Ovary (tissue), 9 donors: ENCODE data around the gene ALDH1B1. TPM values are rescaled to one million over a fixed set of nuclear protein-coding genes. Genes with fewer than 3 reads are reported as not detected.

Experiments
- DNase-seq, 5 donors: peaks; one replicate each; pipeline ENCODE4 v3.0.0-alpha.2; 2019 to 2020
- H3K27ac ChIP-seq, 2 donors: fragments of 200-600 bp; one replicate each; pipeline versions ENCODE4 v1.5.1 to v1.8.0; 2019 to 2022
- H3K27me3 ChIP-seq: fragments of 200-600 bp; one replicate; pipeline ENCODE4 v1.8.0; 2022
- H3K36me3 ChIP-seq: fragments of 200-600 bp; sonication (generic); one replicate; pipeline ENCODE4 v1.5.1; 2019
- H3K4me1 ChIP-seq: one replicate; pipeline ENCODE4 v1.8.1; 2013; ENCODE audit warnings: mild to moderate bottlenecking, moderate library complexity; ENCODE audit not compliant: insufficient read depth
- H3K4me3 ChIP-seq: fragments of 200-600 bp; sonication (generic); one replicate; pipeline ENCODE4 v1.5.1; 2017
- H3K9me3 ChIP-seq, 2 donors: fragments of 200-600 bp in 1 of 2; sonication (generic) in 1 of 2; one replicate each; pipeline versions ENCODE4 v1.5.1 to v1.8.1; 2013 to 2019; ENCODE audit warnings: mild to moderate bottlenecking in 1 of 2, moderate library complexity in 1 of 2
- EP300 ChIP-seq: sonication (generic); formaldehyde crosslinking; IDR thresholded peaks from one replicate; pipeline ENCODE4 v1.6.1; 2017; ENCODE audit warnings: antibody characterized with exemption
- POLR2A ChIP-seq: fragments of 450-650 bp; IDR thresholded peaks from one replicate; pipeline ENCODE4 v1.6.1; 2017; ENCODE audit warnings: antibody characterized with exemption, mild to moderate bottlenecking, moderate library complexity
- WGBS, 3 donors: extraction: QIAGEN DNeasy Blood & Tissue Kit in 1 of 3; methylation state at CpG; one replicate each; pipeline versions ENCODE4 v1.1.5 to v1.1.7; 2013 to 2017; 5-methylcytosine and 5-hydroxymethylcytosine counted together
- intact Hi-C, 4 donors: fragments of 100-400 bp; cut with DNase I; formaldehyde crosslinking; loops; one replicate each; pipeline versions ENCODE4 v1.11.0 to v1.15.1; 2022 to 2023
- polyA plus RNA-seq, 2 donors: library from polyadenylated mRNA; stranded (reverse); fragments of 200-250 nt in 1 of 2; fragments of 350-450 nt in 1 of 2; fragmentation: Illumina TruSeq in 1 of 2; extraction: RNeasy Lipid Tissue Mini Kit (QIAGEN cat#74804) in 1 of 2; gene quantifications; one replicate each; pipeline ENCODE4 v1.2.3, GENCODE V29; 2013 to 2014
- total RNA-seq, 7 donors: library from RNA; depleted of rRNA in 2 of 7; stranded (reverse); fragments of >200 nt in 2 of 7; fragmentation: NEBNext Ultra II Directional in 3 of 7; extraction: Animal tissue kit (Norgen Biotek cat#: 25700) in 3 of 7; gene quantifications; one replicate each; pipeline versions ENCODE4 v1.1.0 to v1.2.4, GENCODE V29; 2016 to 2023
- TF ChIP-seq, protein P1 (sequence below), 3 donors: fragments of 450-650 bp in 2 of 3; fragments of 200-600 bp in 1 of 3; IDR thresholded peaks; one replicate each; pipeline versions ENCODE4 v1.5.1 to v1.8.0; 2016 to 2022; ENCODE audit warnings: antibody characterized with exemption in 3 of 3, mild to moderate bottlenecking in 1 of 3
- donor health status: DM: no; HTN: no; CAD: no; lungs with moderate emphysema.
- donor health status: DM: no; HTN: no; CAD: no.
- donor health status: Bipolar disorder and iron deficiency.
- donor health status: DM: yes; HTN: yes; CAD: no.
- donor health status: DM: no; HTN: no; CAD: no.
- donor health status: DM: yes; HTN: yes; CAD: no.

ALDH1B1 gene
- total and polyA plus RNA-seq, 9 donors = 7.9 to 47.2 (median 24.3) TPM

GRCh38 chr9:38445154-38446043, 52.9 kb downstream of the ALDH1B1 start:
- TF ChIP-seq POLR2A (no peak), EP300 (no peak)
- TF ChIP-seq, protein P1, sequence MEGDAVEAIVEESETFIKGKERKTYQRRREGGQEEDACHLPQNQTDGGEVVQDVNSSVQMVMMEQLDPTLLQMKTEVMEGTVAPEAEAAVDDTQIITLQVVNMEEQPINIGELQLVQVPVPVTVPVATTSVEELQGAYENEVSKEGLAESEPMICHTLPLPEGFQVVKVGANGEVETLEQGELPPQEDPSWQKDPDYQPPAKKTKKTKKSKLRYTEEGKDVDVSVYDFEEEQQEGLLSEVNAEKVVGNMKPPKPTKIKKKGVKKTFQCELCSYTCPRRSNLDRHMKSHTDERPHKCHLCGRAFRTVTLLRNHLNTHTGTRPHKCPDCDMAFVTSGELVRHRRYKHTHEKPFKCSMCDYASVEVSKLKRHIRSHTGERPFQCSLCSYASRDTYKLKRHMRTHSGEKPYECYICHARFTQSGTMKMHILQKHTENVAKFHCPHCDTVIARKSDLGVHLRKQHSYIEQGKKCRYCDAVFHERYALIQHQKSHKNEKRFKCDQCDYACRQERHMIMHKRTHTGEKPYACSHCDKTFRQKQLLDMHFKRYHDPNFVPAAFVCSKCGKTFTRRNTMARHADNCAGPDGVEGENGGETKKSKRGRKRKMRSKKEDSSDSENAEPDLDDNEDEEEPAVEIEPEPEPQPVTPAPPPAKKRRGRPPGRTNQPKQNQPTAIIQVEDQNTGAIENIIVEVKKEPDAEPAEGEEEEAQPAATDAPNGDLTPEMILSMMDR (IDR thresholded peaks at IDR 0.05) = no peak
- Histone ChIP-seq H3K36me3 (no peaks in the 10 kb centered on the region), H3K27me3 (no peaks in the 10 kb centered on the region), H3K9me3 (no peaks in the 10 kb centered on the region), H3K4me1 (no peaks in the 10 kb centered on the region), H3K4me3 (no peak overlapping the region), H3K27ac (no peak overlapping the region)
- intact Hi-C loops = no loop called here
- 63 to 79% (median 69%) methylated on average over 11 of the region's 11 CpGs for WGBS, 3 donors
- DNase-seq = no peak

GRCh38 chr9:38447703-38448102, 55.2 kb downstream of the ALDH1B1 start:
- H3K27me3 ChIP-seq = no peaks in the 10 kb centered on the region
- H3K4me1 ChIP-seq = no peaks in the 10 kb centered on the region
- no peaks in the 10 kb centered on the region for H3K9me3 ChIP-seq
- H3K4me3 ChIP-seq = no peak overlapping the region
- intact Hi-C loops = no loop called here
- no peaks in the 10 kb centered on the region for H3K36me3 ChIP-seq
- TF ChIP-seq POLR2A = no peak
- TF ChIP-seq, protein P1 (IDR thresholded peaks at IDR 0.05) = no peak
- H3K27ac ChIP-seq = no peak overlapping the region
- WGBS, 3 donors = 19 to 31% (median 25%) methylated on average over 1 of the region's 1 CpG
- no peak for DNase-seq

Other genes starting within 250 kb of the ALDH1B1 start
- gene IGFBPL1, start 31.8 kb downstream of the ALDH1B1 start, total RNA-seq = under 1 TPM in 2 of 7 donors, not detected in 5; 0.31 to 0.42 TPM
- under 1 TPM in 1 of 2 donors, not detected in 1; 0.28 TPM for gene IGFBPL1, start 31.8 kb downstream of the ALDH1B1 start, polyA plus RNA-seq
- gene ANKRD18A, start 227.9 kb downstream of the ALDH1B1 start, total RNA-seq = 1 to 10 TPM in 3 of 7 donors, under 1 TPM in 3, not detected in 1; 0.12 to 2.3 (median 0.89) TPM
- gene ANKRD18A, start 227.9 kb downstream of the ALDH1B1 start, polyA plus RNA-seq = under 1 TPM; 0.06 to 0.23 TPM